Measurements from ENCODE around the gene ZNF627. TPM values are rescaled to one million over a fixed set of nuclear protein-coding genes. Genes with fewer than 3 reads are reported as not detected.

Gene ZNF627
- total and polyA plus RNA-seq, 2 experiments from 2014 or later = 17.5 to 23.0 TPM

- Histone ChIP-seq H3K9me3 (ENCODE audit: low read depth) (no peaks in the 10 kb centered on the region), H3K36me3 (no peaks in the 10 kb centered on the region), H3K4me3 (no peak overlapping the region), H3K27ac (no peak overlapping the region), H3K4me1 (ENCODE audit: low read depth) (no peaks in the 10 kb centered on the region), H3K27me3 (peaks cover 8% of the 10 kb centered on the region)
- no peak for TF ChIP-seq CTCF (IDR thresholded peaks at IDR 0.05; ENCODE audit: low read depth, low read length)
- DNase-seq (ENCODE audit: low read depth in 1 of 2, low spot score in 1 of 2) = peak in 1 of 2 donors; percentile 36
These were observed 15.5 kb upstream of the ZNF627 start for GRCh38 chr19:11581740-11582139.

GRCh38 chr19:11586331-11586730, 11.0 kb upstream of the ZNF627 start:
- no peak for TF ChIP-seq CTCF (IDR thresholded peaks at IDR 0.05; ENCODE audit: low read depth, low read length)

GRCh38 chr19:11587302-11587974, 9.8 kb upstream of the ZNF627 start:
- DNase-seq (ENCODE audit: low read depth in 1 of 2, low spot score in 1 of 2) = peak; percentile 73 to 78
- Histone ChIP-seq H3K36me3 (no peaks in the 10 kb centered on the region), H3K27me3 (no peaks in the 10 kb centered on the region), H3K4me1 (ENCODE audit: low read depth) (no peaks in the 10 kb centered on the region), H3K9me3 (ENCODE audit: low read depth) (no peaks in the 10 kb centered on the region), H3K27ac (no peak overlapping the region), H3K4me3 (no peak overlapping the region)
- peak; percentile 88 for TF ChIP-seq CTCF (IDR thresholded peaks at IDR 0.05; ENCODE audit: low read depth, low read length)

More at GRCh38 chr19:11586331-11586730, 11.0 kb upstream of the ZNF627 start:
- DNase-seq (ENCODE audit: low read depth in 1 of 2, low spot score in 1 of 2) = no peak
- Histone ChIP-seq H3K4me3 (no peak overlapping the region), H3K9me3 (ENCODE audit: low read depth) (no peaks in the 10 kb centered on the region), H3K27ac (no peak overlapping the region), H3K27me3 (no peaks in the 10 kb centered on the region), H3K36me3 (no peaks in the 10 kb centered on the region), H3K4me1 (ENCODE audit: low read depth) (no peaks in the 10 kb centered on the region)

- Histone ChIP-seq H3K9me3 (ENCODE audit: low read depth) (no peaks in the 10 kb centered on the region), H3K27ac (no peak overlapping the region), H3K4me1 (ENCODE audit: low read depth) (no peaks in the 10 kb centered on the region), H3K36me3 (no peaks in the 10 kb centered on the region), H3K27me3 (no peaks in the 10 kb centered on the region), H3K4me3 (no peak overlapping the region)
- DNase-seq (ENCODE audit: low read depth in 1 of 2, low spot score in 1 of 2) = no peak
- no peak for TF ChIP-seq CTCF (IDR thresholded peaks at IDR 0.05; ENCODE audit: low read depth, low read length)
These were observed 9.2 kb upstream of the ZNF627 start for GRCh38 chr19:11587975-11588631.

- Histone ChIP-seq H3K27ac (no peak overlapping the region), H3K27me3 (no peaks in the 10 kb centered on the region)
These were observed 3.2 kb upstream of the ZNF627 start for GRCh38 chr19:11594084-11594483.

More at GRCh38 chr19:11594084-11594483, 3.2 kb upstream of the ZNF627 start:
- TF ChIP-seq CTCF (IDR thresholded peaks at IDR 0.05; ENCODE audit: low read depth, low read length) = no peak
- Histone ChIP-seq H3K4me3 (no peak overlapping the region), H3K36me3 (no peaks in the 10 kb centered on the region), H3K9me3 (ENCODE audit: low read depth) (no peaks in the 10 kb centered on the region), H3K4me1 (ENCODE audit: low read depth) (peaks cover 6% of the 10 kb centered on the region)
- no peak for DNase-seq (ENCODE audit: low read depth in 1 of 2, low spot score in 1 of 2)

All from cardiac muscle cell (in vitro differentiated cells and primary cell).